Endothelial cell of umbilical vein (primary cell): ENCODE data around the gene POU2AF1. TPM values are rescaled to one million over a fixed set of nuclear protein-coding genes. Genes with fewer than 3 reads are reported as not detected.

ENCODE experiments used
- BruUV-seq: library from RNA; stranded (reverse); fragments of 400-500 nt; replicated peaks from 2 replicates; lab custom pipeline; 2021; lab: Mats Ljungman, UMichigan
- CTCF ChIA-PET: fragments of 300-600, 350-600 bp; sonication (Branson Sonifier 250); formaldehyde crosslinking; loops from one replicate; lab custom pipeline; 2021; ENCODE audit warnings: antibody characterized with exemption, inconsistent platforms; lab: Charles Lee
- POLR2A ChIA-PET: fragments of 300-600, 350-600 bp; sonication (Branson Sonifier 250); formaldehyde crosslinking; loops from one replicate; lab custom pipeline; 2021; ENCODE audit warnings: antibody characterized with exemption, inconsistent platforms; lab: Charles Lee
- DNase-seq: peaks from one replicate; pipeline ENCODE4 v3.0.0-alpha.2; 2011; ENCODE audit warnings: low read depth, low spot score
- FAIRE-seq: peaks from 2 replicates; lab custom pipeline; 2011; peaks lifted over from hg19 to GRCh38; lab: Jason Lieb, UNC
- H2AFZ ChIP-seq: 2 replicates; pipeline ENCODE4 v1.6.0; 2012; ENCODE audit warnings: low read depth, low read length, control low read depth, inconsistent platforms
- H3K27ac ChIP-seq: 2 replicates; pipeline ENCODE4 v1.5.1; 2011; ENCODE audit warnings: low read depth, mild to moderate bottlenecking, control low read depth, low read length, moderate library complexity; ENCODE audit not compliant: insufficient read depth
- H3K27me3 ChIP-seq, 2 experiments: 2 replicates each; pipeline versions ENCODE4 v1.6.0 to v1.6.1; 2011; ENCODE audit warnings: low read length in 2 of 2, mixed read lengths in 1 of 2; ENCODE audit not compliant: control insufficient read depth in 2 of 2, insufficient read depth in 2 of 2
- H3K36me3 ChIP-seq, 2 experiments: 2 replicates in 1 of 2; 3 replicates in 1 of 2; pipeline ENCODE4 v1.5.1; 2011; ENCODE audit warnings: low read length in 2 of 2, mild to moderate bottlenecking in 1 of 2, moderate library complexity in 1 of 2; ENCODE audit not compliant: control insufficient read depth in 2 of 2, insufficient read depth in 2 of 2; ENCODE audit errors: extremely low read depth in 1 of 2
- H3K4me1 ChIP-seq: 3 replicates; pipeline ENCODE4 v1.5.1; 2011; ENCODE audit warnings: mild to moderate bottlenecking, low read length; ENCODE audit not compliant: control insufficient read depth, insufficient read depth; ENCODE audit errors: extremely low read depth
- H3K4me2 ChIP-seq: 2 replicates; pipeline ENCODE4 v1.6.1; 2011; ENCODE audit warnings: low read length, control low read depth, mixed read lengths; ENCODE audit not compliant: insufficient read depth
- H3K4me3 ChIP-seq, 3 experiments: fragments of 200-600 bp in 1 of 3; sonication (generic), shearing (Covaris generic) in 1 of 3; replicated peaks in 1 of 3; 2 replicates each; pipeline ENCODE4 v1.5.1; 2011 to 2016; ENCODE audit warnings: control low read depth in 3 of 3, low read length in 3 of 3, mild to moderate bottlenecking in 2 of 3, inconsistent platforms in 1 of 3, low read depth in 1 of 3, moderate library complexity in 1 of 3; ENCODE audit not compliant: insufficient read depth in 1 of 3
- H3K79me2 ChIP-seq: 2 replicates; pipeline ENCODE4 v1.6.0; 2012; ENCODE audit warnings: low read length, inconsistent platforms; ENCODE audit not compliant: control insufficient read depth, insufficient read depth
- H3K9ac ChIP-seq: replicated peaks from 2 replicates; pipeline ENCODE3; 2011; ENCODE audit warnings: low read length, control low read depth; ENCODE audit not compliant: insufficient read depth; ENCODE audit errors: extremely low read depth
- H3K9me1 ChIP-seq: replicated peaks from 3 replicates; pipeline ENCODE4 v1.6.0; 2011; ENCODE audit warnings: mild to moderate bottlenecking, low read length; ENCODE audit not compliant: control insufficient read depth, insufficient read depth; ENCODE audit errors: extremely low read depth
- H3K9me3 ChIP-seq: replicated peaks from 2 replicates; pipeline ENCODE4 v1.5.1; 2012; ENCODE audit warnings: low read length, inconsistent platforms; ENCODE audit not compliant: control insufficient read depth, insufficient read depth
- H4K20me1 ChIP-seq: replicated peaks from 2 replicates; pipeline ENCODE3; 2011; ENCODE audit warnings: mild to moderate bottlenecking, low read length; ENCODE audit not compliant: control insufficient read depth, insufficient read depth; ENCODE audit errors: extremely low read depth
- EZH2 ChIP-seq: IDR thresholded peaks from 2 replicates; pipeline ENCODE4 v1.6.1; 2012; ENCODE audit warnings: borderline replicate concordance, low read depth, mild to moderate bottlenecking, moderate library complexity, low read length, inconsistent platforms; ENCODE audit not compliant: severe bottlenecking
- FOS ChIP-seq: IDR thresholded peaks from 2 replicates; pipeline ENCODE4 v1.6.1; 2011; ENCODE audit warnings: mild to moderate bottlenecking, low read length, moderate library complexity, borderline replicate concordance; ENCODE audit not compliant: insufficient read depth
- JUN ChIP-seq: IDR thresholded peaks from 2 replicates; pipeline ENCODE4 v1.6.1; 2011; ENCODE audit warnings: borderline replicate concordance, low read depth; ENCODE audit not compliant: insufficient read length, insufficient read depth
- MYC ChIP-seq: IDR thresholded peaks from one replicate; pipeline ENCODE4 v1.6.1; 2011; ENCODE audit warnings: mild to moderate bottlenecking, low read depth, low read length
- POLR2A ChIP-seq: IDR thresholded peaks from 2 replicates; pipeline ENCODE4 v1.6.1; 2012; ENCODE audit warnings: low read depth, mild to moderate bottlenecking, control low read depth, low read length
- POLR2AphosphoS5 ChIP-seq: IDR thresholded peaks from 2 replicates; pipeline ENCODE4 v1.6.1; 2012; ENCODE audit warnings: low read depth, mild to moderate bottlenecking, control low read depth, low read length, moderate library complexity; ENCODE audit not compliant: insufficient read depth
- dilution Hi-C: fragments of 300-500 bp; cut with MboI; formaldehyde crosslinking; loops from one replicate; pipeline ENCODE4 v1.15.0; 2019; ENCODE audit warnings: low sequenced_read_pairs; ENCODE audit not compliant: extremely low pct_ligation_motif_present
- intact Hi-C: fragments of 100-400 bp; cut with micrococcal nuclease; formaldehyde crosslinking; loops from one replicate; pipeline ENCODE4 v1.10.0; 2022
- polyA plus RNA-seq, 4 experiments: library from polyadenylated mRNA; depleted of rRNA in 3 of 4; stranded (reverse) in 3 of 4; unstranded in 1 of 4; fragments of >200 nt; gene quantifications; 2 replicates each; pipeline versions ENCODE4 v1.2.1 to v1.2.3, GENCODE V29; 2011 to 2012; ENCODE audit warnings: missing spikeins in 1 of 4
- total RNA-seq: library from RNA; stranded (reverse); gene quantifications from 2 replicates; pipeline ENCODE4 v1.2.3, GENCODE V29; 2021
- TF ChIP-seq, protein P1 (sequence below), 2 donors: IDR thresholded peaks; 1 replicate in 1 of 2; 2 replicates in 1 of 2; pipeline ENCODE4 v1.5.1; 2011; ENCODE audit warnings: low read length in 2 of 2, mild to moderate bottlenecking in 2 of 2, moderate library complexity in 2 of 2, control low read depth in 1 of 2, inconsistent platforms in 1 of 2, low read depth in 1 of 2; ENCODE audit not compliant: insufficient read depth in 1 of 2; ENCODE audit errors: extremely low read depth in 1 of 2
- TF ChIP-seq, protein P2 (sequence below): IDR thresholded peaks from 2 replicates; pipeline ENCODE4 v1.6.1; 2011; ENCODE audit not compliant: insufficient read depth, insufficient read length

The POU2AF1 gene
- total and polyA plus RNA-seq, 2 donors (not counting 3 experiments of a cell fraction or from before 2014, with no cell fraction given): not detected

DNA sequence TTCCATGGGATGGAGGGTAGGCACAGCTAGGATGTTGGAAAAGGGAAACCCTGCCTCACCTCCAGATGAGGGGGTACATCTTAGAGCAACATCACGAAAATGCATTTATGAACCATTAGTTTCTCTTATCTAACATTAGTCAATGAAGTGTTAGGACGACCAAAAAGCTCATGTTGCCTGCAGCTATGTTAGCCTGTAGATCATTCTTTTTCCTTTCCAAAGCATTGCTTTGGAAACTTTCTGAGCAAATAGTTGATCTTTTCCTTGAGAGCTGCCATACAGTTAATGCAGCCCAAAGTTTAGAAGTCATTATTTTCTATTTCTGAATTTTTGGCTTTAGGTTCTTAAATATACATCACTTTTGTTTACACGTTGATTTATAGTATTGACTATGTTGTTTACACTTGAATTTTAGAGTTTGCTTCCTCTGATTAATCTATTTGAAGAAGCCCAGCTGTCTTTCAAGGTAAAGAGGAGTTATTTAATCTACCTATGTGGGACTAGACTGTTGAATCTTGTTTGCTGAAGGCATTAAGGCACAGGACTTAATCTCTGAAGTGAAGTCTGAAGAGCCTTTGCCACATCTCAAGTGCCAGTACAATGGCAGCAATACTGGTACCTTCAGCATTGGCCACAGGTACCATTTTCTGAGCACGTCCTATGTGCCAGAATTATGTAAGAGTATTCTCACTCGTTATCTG is 69.7 kb downstream of the POU2AF1 start:
- FAIRE-seq: no peak
- CTCF ChIA-PET: interaction anchor here (0.7 kb wide), 1 partner anchor 120 kb away, joined by 4 read pairs; no protein-coding TSS in a partner anchor

More for the DNA sequence above, 69.7 kb downstream of the POU2AF1 start:
- no TSS peak for BruUV-seq
- Histone ChIP-seq H3K4me3 (no peak overlapping the region), H3K27me3 (peaks cover 2 to 11% of the 10 kb centered on the region in 2 experiments), H3K36me3 (no peaks in the 10 kb centered on the region), H2AFZ (no peak overlapping the region), H3K27ac (no peak overlapping the region), H3K4me2 (no peak overlapping the region), H3K9ac (no peak overlapping the region), H3K9me3 (no peaks in the 10 kb centered on the region), H4K20me1 (no peaks in the 10 kb centered on the region), H3K4me1 (no peaks in the 10 kb centered on the region), H3K79me2 (no peaks in the 10 kb centered on the region), H3K9me1 (no peaks in the 10 kb centered on the region)
- no peak for DNase-seq
- POLR2A ChIA-PET: no interaction called here
- TF ChIP-seq JUN: no peak
- TF ChIP-seq, protein P1, sequence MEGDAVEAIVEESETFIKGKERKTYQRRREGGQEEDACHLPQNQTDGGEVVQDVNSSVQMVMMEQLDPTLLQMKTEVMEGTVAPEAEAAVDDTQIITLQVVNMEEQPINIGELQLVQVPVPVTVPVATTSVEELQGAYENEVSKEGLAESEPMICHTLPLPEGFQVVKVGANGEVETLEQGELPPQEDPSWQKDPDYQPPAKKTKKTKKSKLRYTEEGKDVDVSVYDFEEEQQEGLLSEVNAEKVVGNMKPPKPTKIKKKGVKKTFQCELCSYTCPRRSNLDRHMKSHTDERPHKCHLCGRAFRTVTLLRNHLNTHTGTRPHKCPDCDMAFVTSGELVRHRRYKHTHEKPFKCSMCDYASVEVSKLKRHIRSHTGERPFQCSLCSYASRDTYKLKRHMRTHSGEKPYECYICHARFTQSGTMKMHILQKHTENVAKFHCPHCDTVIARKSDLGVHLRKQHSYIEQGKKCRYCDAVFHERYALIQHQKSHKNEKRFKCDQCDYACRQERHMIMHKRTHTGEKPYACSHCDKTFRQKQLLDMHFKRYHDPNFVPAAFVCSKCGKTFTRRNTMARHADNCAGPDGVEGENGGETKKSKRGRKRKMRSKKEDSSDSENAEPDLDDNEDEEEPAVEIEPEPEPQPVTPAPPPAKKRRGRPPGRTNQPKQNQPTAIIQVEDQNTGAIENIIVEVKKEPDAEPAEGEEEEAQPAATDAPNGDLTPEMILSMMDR (IDR thresholded peaks at IDR 0.05; ENCODE audit: extremely low read depth in 1 of 2, insufficient read depth in 1 of 2, low read depth in 1 of 2, low read length in 2 of 2): no peak
- no peak for TF ChIP-seq MYC
- TF ChIP-seq, protein P2, sequence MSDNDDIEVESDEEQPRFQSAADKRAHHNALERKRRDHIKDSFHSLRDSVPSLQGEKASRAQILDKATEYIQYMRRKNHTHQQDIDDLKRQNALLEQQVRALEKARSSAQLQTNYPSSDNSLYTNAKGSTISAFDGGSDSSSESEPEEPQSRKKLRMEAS: no peak
- TF ChIP-seq POLR2AphosphoS5: no peak
- TF ChIP-seq POLR2A: no peak
- no peak for TF ChIP-seq FOS
- TF ChIP-seq EZH2: no peak
- intact Hi-C loops (no loop called here), dilution Hi-C loops (no loop called here)
